ENCODE results near the gene POLQ. TPM values are rescaled to one million over a fixed set of nuclear protein-coding genes. Genes with fewer than 3 reads are reported as not detected.
"Not testable (repeated sequence)": the region's sequence is repeated elsewhere in the genome, so short reads cannot be mapped to it uniquely, and the experiment has no call there.

POLQ gene
- 10 to 100 TPM in 1 of 5 experiments, under 1 TPM in 4; 0.17 to 26.6 (median 0.38) TPM for total RNA-seq
- under 1 TPM; 0.04 to 0.09 TPM for polyA plus RNA-seq
- 1.3 reads per million, percentile 2 among the genes with 10 or more reads in this experiment for total RNA-seq

DNA sequence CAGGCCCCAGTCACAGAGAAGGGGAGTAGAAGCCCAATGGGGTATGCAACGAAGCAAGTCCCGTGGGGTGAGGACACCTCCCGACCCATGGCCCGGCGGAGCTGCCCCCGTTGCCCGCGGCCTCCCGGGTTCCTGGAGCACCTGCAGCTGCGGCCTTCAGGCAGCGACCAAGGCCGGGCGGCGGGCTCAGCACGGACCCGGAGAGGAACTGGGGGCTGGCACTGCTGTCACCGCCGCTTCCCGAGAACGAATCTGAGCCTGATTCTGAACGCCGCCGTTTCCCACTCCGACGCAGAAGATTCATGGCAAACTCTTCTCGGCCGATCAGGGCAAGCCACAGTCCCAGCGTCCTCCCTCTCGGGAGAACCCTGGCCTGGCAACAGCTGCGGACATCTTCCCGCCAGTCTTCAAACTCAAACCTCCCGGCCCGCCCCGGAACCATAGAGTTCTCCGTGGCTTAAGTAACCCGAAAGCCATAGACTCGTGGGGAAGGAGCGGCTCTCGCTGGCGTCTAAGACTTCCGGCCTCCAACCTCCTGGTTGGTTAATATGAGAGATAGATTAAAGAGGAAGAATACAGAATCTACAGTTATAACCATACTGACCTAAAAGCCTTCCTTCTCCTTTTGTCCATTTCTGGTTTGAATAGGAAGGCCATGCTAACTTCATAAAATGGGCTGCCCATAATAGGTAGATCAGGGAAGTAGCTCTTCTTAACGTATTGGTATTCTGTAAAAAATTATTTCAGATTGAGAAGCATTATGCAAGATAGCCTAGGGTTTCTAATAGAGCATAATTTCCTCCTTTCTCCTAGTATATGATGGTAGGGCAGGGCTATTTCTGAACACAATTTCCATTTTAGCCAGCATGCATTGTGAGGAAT is at the start of gene POLQ:
Gene POLQ (minus strand): TSS at position 415 of the 882 bp plus-strand sequence. CDS start 111 bp downstream, at position 304.
- H3K4me1 ChIP-seq (ENCODE audit: control insufficient read depth in 2 of 2, insufficient read depth in 2 of 2, low read length in 2 of 2), result peaks cover 0 to 5% of the 10 kb centered on the region in 2 donors
- no peaks in the 10 kb centered on the region for H3K9me3 ChIP-seq (ENCODE audit: control insufficient read depth in 2 of 3, low read length in 3 of 3)
- intact Hi-C loops (cut with micrococcal nuclease), result loop anchor here (1.0 to 10.0 kb wide), 30 partner anchors 113 to 1943 kb away; partner anchors contain the start of genes DTX3L (in 2 of the 2), EAF2 (in 2 of the 2), FAM162A (in 2 of the 2) and GOLGB1 (in 2 of the 2)
- H3K27ac Mint-ChIP-seq, result peak within 1 kb of the TSS; percentile 84 to 97 (median 94)
- CTCF ChIA-PET, result interaction anchor here (0.7 to 1.9 kb wide), 7 partner anchors 15 to 1656 kb away, joined by 3 to 5 read pairs (median 3); partner anchors contain the start of gene SEC22A
- no peaks in the 10 kb centered on the region for H3K27me3 ChIP-seq (ENCODE audit: control insufficient read depth in 2 of 2, insufficient read depth in 2 of 2, low read length in 2 of 2)
- peaks cover 6 to 38% (median 10%) of the 10 kb centered on the region in 7 donors for H3K4me1 Mint-ChIP-seq
- peak; percentile 99 for ATAC-seq
- no peaks in the 10 kb centered on the region for H3K36me3 ChIP-seq (ENCODE audit: control insufficient read depth in 2 of 3, insufficient read depth in 3 of 3, low read length in 3 of 3)
- H3K27me3 Mint-ChIP-seq, result no peaks in the 10 kb centered on the region
- POLR2A ChIA-PET, result interaction anchor here (0.6 to 2.1 kb wide), 7 partner anchors 114 to 1196 kb away, joined by 3 to 9 read pairs (median 3); partner anchors contain the start of genes HCLS1 and WDR5B
- H3K4me3 Mint-ChIP-seq, result peak within 1 kb of the TSS; percentile 87 to 95 (median 92)
- H3K36me3 Mint-ChIP-seq, result peaks cover 0 to 2% (median 0%) of the 10 kb centered on the region in 5 donors
- peak within 1 kb of the TSS; percentile 81 for H3K4me3 ChIP-seq (ENCODE audit: low read length)
- H3K27ac ChIP-seq (ENCODE audit: low read depth, low read length), result peak within 1 kb of the TSS; percentile 70
- DNase-seq, result peak; percentile 64 to 89 (median 82)
- H3K9me3 Mint-ChIP-seq, result no peaks in the 10 kb centered on the region

DNA sequence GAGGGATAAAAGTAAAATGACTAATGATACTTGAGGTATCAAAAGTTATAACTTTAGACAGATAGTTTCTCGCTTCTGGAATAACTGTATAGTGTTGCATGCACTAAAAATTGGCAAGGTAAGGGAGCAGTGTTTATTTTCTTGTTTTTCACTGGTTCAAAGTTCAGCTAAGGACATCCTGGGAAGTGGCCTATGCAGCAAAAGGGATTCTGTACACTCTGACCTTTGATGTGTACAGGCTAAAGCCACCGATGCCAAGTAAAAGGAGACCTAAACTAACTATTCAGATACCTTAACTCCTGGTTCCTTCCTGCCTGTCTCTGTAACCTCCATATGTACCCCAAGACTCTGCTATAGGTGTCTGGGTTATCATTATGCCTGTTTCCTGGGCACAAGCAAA is 49.1 kb upstream of the POLQ start:
- H3K27me3 ChIP-seq (ENCODE audit: control insufficient read depth in 2 of 2, insufficient read depth in 2 of 2, low read length in 2 of 2), result no peaks in the 10 kb centered on the region
- Mint-ChIP-seq H3K9me3 (no peaks in the 10 kb centered on the region), H3K27me3 (peaks cover 0 to 9% (median 0%) of the 10 kb centered on the region in 5 donors), H3K4me3 (no peak overlapping the region), H3K4me1 (no peaks in the 10 kb centered on the region), H3K27ac (no peak overlapping the region), H3K36me3 (no peaks in the 10 kb centered on the region)
- intact Hi-C loops (cut with micrococcal nuclease), result no loop called here
- no peaks in the 10 kb centered on the region for H3K4me1 ChIP-seq (ENCODE audit: control insufficient read depth in 2 of 2, insufficient read depth in 2 of 2, low read length in 2 of 2)
- no peaks in the 10 kb centered on the region for H3K9me3 ChIP-seq (ENCODE audit: control insufficient read depth in 2 of 3, low read length in 3 of 3)
- no peak overlapping the region for H3K27ac ChIP-seq (ENCODE audit: low read depth, low read length)
- no peak overlapping the region for H3K4me3 ChIP-seq (ENCODE audit: low read length)
- no peak for ATAC-seq
- POLR2A ChIA-PET, result no interaction called here
- CTCF ChIA-PET, result no interaction called here
- H3K36me3 ChIP-seq (ENCODE audit: control insufficient read depth in 2 of 3, insufficient read depth in 3 of 3, low read length in 3 of 3), result no peaks in the 10 kb centered on the region
- DNase-seq, result no peak

DNA sequence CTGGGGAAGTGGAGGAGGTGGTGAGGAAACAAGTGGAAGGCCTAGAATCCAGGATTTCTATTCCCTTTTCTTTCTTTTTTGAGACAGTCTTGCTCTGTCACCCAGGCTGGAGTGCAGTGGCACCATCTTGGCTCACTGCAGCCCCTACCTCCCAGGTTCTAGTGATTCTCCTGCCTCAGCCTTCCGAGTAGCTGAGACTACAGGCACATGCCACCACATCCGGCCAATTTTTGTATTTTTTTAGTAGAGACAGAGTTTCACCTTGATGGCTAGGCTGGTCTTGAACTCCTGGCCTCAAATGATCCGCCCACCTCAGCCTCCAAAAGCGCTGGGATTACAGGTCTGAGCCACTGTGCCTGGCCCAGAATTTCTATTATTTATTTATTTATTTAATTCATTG is 48.0 kb upstream of the POLQ start:
- H3K36me3 Mint-ChIP-seq; H3K9me3 Mint-ChIP-seq; H3K4me1 Mint-ChIP-seq; H3K27me3 Mint-ChIP-seq; ATAC-seq; H3K4me3 Mint-ChIP-seq; POLR2A ChIA-PET; H3K4me1 ChIP-seq (ENCODE audit: control insufficient read depth in 2 of 2, insufficient read depth in 2 of 2, low read length in 2 of 2); DNase-seq; H3K9me3 ChIP-seq (ENCODE audit: control insufficient read depth in 2 of 3, low read length in 3 of 3); H3K4me3 ChIP-seq (ENCODE audit: low read length); H3K27ac ChIP-seq (ENCODE audit: low read depth, low read length); H3K27ac Mint-ChIP-seq; H3K27me3 ChIP-seq (ENCODE audit: control insufficient read depth in 2 of 2, insufficient read depth in 2 of 2, low read length in 2 of 2); intact Hi-C loops (cut with micrococcal nuclease); H3K36me3 ChIP-seq (ENCODE audit: control insufficient read depth in 2 of 3, insufficient read depth in 3 of 3, low read length in 3 of 3); CTCF ChIA-PET: not testable (repeated sequence)

DNA sequence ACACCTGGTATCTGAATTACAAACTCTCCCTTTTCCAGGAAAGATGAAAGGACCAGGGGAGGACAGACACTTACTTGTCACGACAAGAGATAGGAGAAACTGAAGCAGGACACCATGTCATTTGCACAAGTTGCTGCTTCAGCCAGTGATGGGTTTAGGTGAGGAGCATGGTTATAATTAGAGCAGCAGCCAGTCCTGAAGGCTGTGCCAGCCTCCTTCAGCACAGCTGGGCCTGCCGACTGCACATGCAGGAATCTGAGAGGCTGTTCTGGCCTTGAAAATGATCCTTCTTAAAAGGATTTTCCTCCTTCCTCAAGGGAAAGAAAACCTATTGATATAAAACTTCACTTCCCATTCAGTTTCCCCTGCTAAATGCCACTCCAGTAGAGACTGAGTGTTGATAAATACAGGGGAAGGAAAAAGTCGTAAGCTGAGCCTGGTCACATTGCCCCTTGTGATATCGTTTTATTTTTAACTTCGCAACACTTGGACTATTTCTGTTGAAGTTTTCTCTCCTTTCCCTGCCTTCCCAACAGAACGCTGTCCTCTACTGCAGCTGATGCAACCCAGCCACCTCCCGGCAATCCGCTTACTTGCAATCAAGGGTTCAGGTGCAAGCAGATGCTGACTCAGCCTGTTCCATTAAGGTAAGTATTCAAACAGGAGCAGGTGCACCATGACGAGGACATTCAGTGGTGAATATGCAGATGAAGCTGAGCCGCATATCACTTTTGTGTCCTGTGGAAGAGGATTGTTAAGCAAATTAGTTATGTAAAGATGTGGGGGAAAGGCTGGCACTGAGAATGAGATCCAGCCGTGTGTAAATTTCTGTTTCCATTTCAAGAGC is 47.3 kb upstream of the POLQ start, which contains the start of gene FBXO40:
Gene FBXO40 (plus strand): TSS at position 524 of the 847 bp plus-strand sequence. CDS start 27,197 bp downstream, outside the sequence.
- Mint-ChIP-seq H3K9me3 (no peaks in the 10 kb centered on the region), H3K36me3 (no peaks in the 10 kb centered on the region), H3K4me1 (no peaks in the 10 kb centered on the region), H3K27me3 (peaks cover 0 to 9% (median 0%) of the 10 kb centered on the region in 5 donors), H3K27ac (no peak within 1 kb of the TSS), H3K4me3 (no peak within 1 kb of the TSS)
- Histone ChIP-seq H3K4me1 (ENCODE audit: control insufficient read depth in 2 of 2, insufficient read depth in 2 of 2, low read length in 2 of 2) (no peaks in the 10 kb centered on the region), H3K9me3 (ENCODE audit: control insufficient read depth in 2 of 3, low read length in 3 of 3) (no peaks in the 10 kb centered on the region), H3K27me3 (ENCODE audit: control insufficient read depth in 2 of 2, insufficient read depth in 2 of 2, low read length in 2 of 2) (no peaks in the 10 kb centered on the region), H3K27ac (ENCODE audit: low read depth, low read length) (no peak within 1 kb of the TSS), H3K4me3 (ENCODE audit: low read length) (no peak within 1 kb of the TSS), H3K36me3 (ENCODE audit: control insufficient read depth in 2 of 3, insufficient read depth in 3 of 3, low read length in 3 of 3) (no peaks in the 10 kb centered on the region)
- CTCF ChIA-PET, result no interaction called here
- ATAC-seq (no peak), DNase-seq (no peak)
- intact Hi-C loops (cut with micrococcal nuclease), result no loop called here
- POLR2A ChIA-PET, result no interaction called here

DNA sequence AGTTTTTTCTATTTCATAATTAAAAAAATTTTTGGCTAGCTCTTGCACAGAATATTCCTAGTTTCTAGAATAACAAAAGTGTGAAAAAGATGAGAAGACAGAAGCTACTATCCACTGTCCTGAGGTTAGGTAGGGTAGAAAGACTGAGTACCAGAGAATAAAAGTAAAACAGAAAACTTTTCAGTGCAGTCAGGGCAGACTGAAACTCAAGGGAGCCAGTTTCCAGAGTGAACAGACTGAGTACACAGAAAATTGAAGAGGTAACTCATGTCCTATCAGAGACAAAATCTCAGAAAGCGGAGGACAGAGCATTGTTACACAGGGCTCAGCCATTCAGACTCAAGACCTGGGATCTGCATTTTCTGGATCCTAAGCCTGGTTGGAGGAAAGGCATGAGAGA is 38.6 kb upstream of the POLQ start:
- H3K36me3 ChIP-seq (ENCODE audit: control insufficient read depth in 2 of 3, insufficient read depth in 3 of 3, low read length in 3 of 3), result no peaks in the 10 kb centered on the region
- Mint-ChIP-seq H3K27me3 (peaks cover 15 to 21% (median 16%) of the 10 kb centered on the region in 5 donors), H3K9me3 (peaks cover 0 to 1% (median 0%) of the 10 kb centered on the region in 11 donors), H3K36me3 (no peaks in the 10 kb centered on the region), H3K4me3 (no peak overlapping the region), H3K4me1 (no peaks in the 10 kb centered on the region), H3K27ac (no peak overlapping the region)
- ATAC-seq, result no peak
- CTCF ChIA-PET, result no interaction called here
- H3K4me1 ChIP-seq (ENCODE audit: control insufficient read depth in 2 of 2, insufficient read depth in 2 of 2, low read length in 2 of 2), result no peaks in the 10 kb centered on the region
- no peak for DNase-seq
- H3K27me3 ChIP-seq (ENCODE audit: control insufficient read depth in 2 of 2, insufficient read depth in 2 of 2, low read length in 2 of 2), result no peaks in the 10 kb centered on the region
- POLR2A ChIA-PET, result no interaction called here
- no peak overlapping the region for H3K4me3 ChIP-seq (ENCODE audit: low read length)
- no peaks in the 10 kb centered on the region for H3K9me3 ChIP-seq (ENCODE audit: control insufficient read depth in 2 of 3, low read length in 3 of 3)
- no peak overlapping the region for H3K27ac ChIP-seq (ENCODE audit: low read depth, low read length)
- intact Hi-C loops (cut with micrococcal nuclease), result no loop called here

DNA sequence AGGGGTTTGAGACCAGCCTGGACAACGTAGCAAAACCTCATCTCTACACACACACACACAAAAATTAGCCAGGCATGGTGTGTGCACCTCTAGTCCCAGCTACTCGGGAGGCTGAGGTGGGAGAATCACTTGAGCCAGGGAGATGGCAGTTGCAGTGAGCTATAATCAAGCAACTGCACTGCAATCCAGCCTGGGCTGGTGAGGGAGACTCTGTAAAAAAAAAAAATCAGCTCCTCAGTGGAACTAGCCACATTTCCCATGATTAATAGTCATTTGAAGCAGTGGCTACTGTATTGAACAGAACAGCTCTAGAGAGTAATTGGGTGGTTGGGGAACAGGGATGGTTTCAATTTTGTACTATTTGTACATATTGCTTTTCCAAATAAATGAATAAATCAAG is 35.9 kb upstream of the POLQ start:
- intact Hi-C loops (cut with micrococcal nuclease), result no loop called here
- H3K36me3 Mint-ChIP-seq, result no peaks in the 10 kb centered on the region
- H3K27ac ChIP-seq (ENCODE audit: low read depth, low read length), result no peak overlapping the region
- peaks cover 14 to 21% (median 15%) of the 10 kb centered on the region in 5 donors for H3K27me3 Mint-ChIP-seq
- POLR2A ChIA-PET, result no interaction called here
- no peaks in the 10 kb centered on the region for H3K4me1 Mint-ChIP-seq
- no peaks in the 10 kb centered on the region for H3K36me3 ChIP-seq (ENCODE audit: control insufficient read depth in 2 of 3, insufficient read depth in 3 of 3, low read length in 3 of 3)
- no peaks in the 10 kb centered on the region for H3K27me3 ChIP-seq (ENCODE audit: control insufficient read depth in 2 of 2, insufficient read depth in 2 of 2, low read length in 2 of 2)
- H3K4me3 Mint-ChIP-seq, result no peak overlapping the region
- no peaks in the 10 kb centered on the region for H3K9me3 ChIP-seq (ENCODE audit: control insufficient read depth in 2 of 3, low read length in 3 of 3)
- no peak overlapping the region for H3K27ac Mint-ChIP-seq
- peaks cover 0 to 1% (median 0%) of the 10 kb centered on the region in 11 donors for H3K9me3 Mint-ChIP-seq
- no peaks in the 10 kb centered on the region for H3K4me1 ChIP-seq (ENCODE audit: control insufficient read depth in 2 of 2, insufficient read depth in 2 of 2, low read length in 2 of 2)
- DNase-seq (no peak), ATAC-seq (no peak)
- H3K4me3 ChIP-seq (ENCODE audit: low read length), result no peak overlapping the region
- CTCF ChIA-PET, result no interaction called here

All from naive thymus-derived CD4-positive, alpha-beta T cell (primary cell).